ENCODE results near the gene FOS. TPM values are rescaled to one million over a fixed set of nuclear protein-coding genes. Genes with fewer than 3 reads are reported as not detected.

FOS gene
- total and polyA plus RNA-seq, 2 donors (not counting 1 experiment from before 2014, with no cell fraction given) = 103 to 4,077 TPM

- Histone ChIP-seq H4K20me1 (ENCODE audit: control insufficient read depth, insufficient read depth, low read length, poor library complexity, severe bottlenecking) (no peaks in the 10 kb centered on the region), H3K9ac (ENCODE audit: low read length) (no peak overlapping the region), H3K4me2 (replicated peaks; ENCODE audit: low read depth, low read length, poor library complexity, severe bottlenecking) (peak overlapping the region; percentile 41), H2AFZ (ENCODE audit: insufficient read depth, low read depth, low read length, poor library complexity, severe bottlenecking) (peak overlapping the region; percentile 50), H3K27ac (ENCODE audit: low read length in 2 of 2) (peak overlapping the region in 1 of 2 donors; percentile 69), H3K27me3 (replicated peaks in 1 of 4; ENCODE audit: control extremely low read depth in 1 of 4, control insufficient read depth in 3 of 4, insufficient read depth in 4 of 4, low read length in 3 of 4) (no peaks in the 10 kb centered on the region), H3K4me1 (ENCODE audit: control insufficient read depth in 2 of 2, insufficient read depth in 2 of 2, low read length in 2 of 2) (peaks cover 24 to 26% of the 10 kb centered on the region in 2 donors), H3K4me3 (ENCODE audit: control extremely low read depth in 1 of 5, extremely low read depth in 1 of 5, insufficient read depth in 1 of 5, low read depth in 2 of 5, low read length in 4 of 5) (no peak overlapping the region), H3K36me3 (replicated peaks in 1 of 2; ENCODE audit: control extremely low read depth in 1 of 2, control insufficient read depth in 1 of 2, extremely low read depth in 1 of 2, insufficient read depth in 2 of 2, low read length in 1 of 2) (no peaks in the 10 kb centered on the region), H3K9me3 (ENCODE audit: control extremely low read depth in 1 of 3, control insufficient read depth in 2 of 3, insufficient read depth in 1 of 3, low read length in 2 of 3) (no peaks in the 10 kb centered on the region), H3K79me2 (ENCODE audit: control insufficient read depth, insufficient read depth, low read length) (no peaks in the 10 kb centered on the region)
- Mint-ChIP-seq H3K27ac (peak overlapping the region; percentile 10), H3K9me3 (ENCODE audit: insufficient read depth) (no peaks in the 10 kb centered on the region), H3K4me1 (peaks cover 26% of the 10 kb centered on the region), H3K27me3 (no peaks in the 10 kb centered on the region), H3K4me3 (peak overlapping the region; percentile 20)
- ChIA-PET POLR2A (interaction anchor here (2.0 kb wide), 1 partner anchor 9 kb away, joined by 6 read pairs; no protein-coding TSS in a partner anchor), CTCF (interaction anchor here (1.1 to 1.3 kb wide), 2 partner anchors 51 to 61 kb away, joined by 3 to 4 read pairs; no protein-coding TSS in a partner anchor)
- TF ChIP-seq EZH2 (IDR thresholded peaks at IDR 0.05; ENCODE audit: borderline replicate concordance, insufficient read depth, low read depth, low read length, poor library complexity, severe bottlenecking) (no peak), CTCF (IDR thresholded peaks at IDR 0.05) (no peak)
- DNase-seq = no peak
- no peak for ATAC-seq (ENCODE audit: low read depth)
- no CpG with 5 or more reads among the region's 2 CpGs for WGBS (ENCODE audit: insufficient coverage)
- intact Hi-C loops (cut with micrococcal nuclease) = no loop called here
Observed at GRCh38 chr14:75249958-75250336, 28.7 kb upstream of the FOS start.

GRCh38 chr14:75250800-75251199 is 27.8 kb upstream of the FOS start:
- Histone ChIP-seq H3K4me2 (replicated peaks; ENCODE audit: low read depth, low read length, poor library complexity, severe bottlenecking) (no peak overlapping the region), H3K9ac (ENCODE audit: low read length) (no peak overlapping the region), H3K27ac (ENCODE audit: low read length in 2 of 2) (no peak overlapping the region), H4K20me1 (ENCODE audit: control insufficient read depth, insufficient read depth, low read length, poor library complexity, severe bottlenecking) (no peaks in the 10 kb centered on the region), H3K4me3 (ENCODE audit: control extremely low read depth in 1 of 5, extremely low read depth in 1 of 5, insufficient read depth in 1 of 5, low read depth in 2 of 5, low read length in 4 of 5) (no peak overlapping the region), H2AFZ (ENCODE audit: insufficient read depth, low read depth, low read length, poor library complexity, severe bottlenecking) (no peak overlapping the region), H3K27me3 (replicated peaks in 1 of 4; ENCODE audit: control extremely low read depth in 1 of 4, control insufficient read depth in 3 of 4, insufficient read depth in 4 of 4, low read length in 3 of 4) (no peaks in the 10 kb centered on the region), H3K79me2 (ENCODE audit: control insufficient read depth, insufficient read depth, low read length) (no peaks in the 10 kb centered on the region), H3K36me3 (replicated peaks in 1 of 2; ENCODE audit: control extremely low read depth in 1 of 2, control insufficient read depth in 1 of 2, extremely low read depth in 1 of 2, insufficient read depth in 2 of 2, low read length in 1 of 2) (no peaks in the 10 kb centered on the region), H3K9me3 (ENCODE audit: control extremely low read depth in 1 of 3, control insufficient read depth in 2 of 3, insufficient read depth in 1 of 3, low read length in 2 of 3) (no peaks in the 10 kb centered on the region), H3K4me1 (ENCODE audit: control insufficient read depth in 2 of 2, insufficient read depth in 2 of 2, low read length in 2 of 2) (peaks cover 24 to 26% of the 10 kb centered on the region in 2 donors)
- ChIA-PET CTCF (interaction anchor here (1.3 kb wide), 1 partner anchor 50 kb away, joined by 4 read pairs; no protein-coding TSS in a partner anchor), POLR2A (interaction anchor here (0.6 kb wide), 1 partner anchor 188 kb away, joined by 3 read pairs; no protein-coding TSS in a partner anchor)
- Mint-ChIP-seq H3K27me3 (no peaks in the 10 kb centered on the region), H3K4me1 (peaks cover 26% of the 10 kb centered on the region), H3K27ac (no peak overlapping the region), H3K9me3 (ENCODE audit: insufficient read depth) (no peaks in the 10 kb centered on the region), H3K4me3 (no peak overlapping the region)
- no peak for ATAC-seq (ENCODE audit: low read depth)
- intact Hi-C loops (cut with micrococcal nuclease) = no loop called here
- DNase-seq = no peak
- TF ChIP-seq EZH2 (IDR thresholded peaks at IDR 0.05; ENCODE audit: borderline replicate concordance, insufficient read depth, low read depth, low read length, poor library complexity, severe bottlenecking) = no peak
- no peak for TF ChIP-seq CTCF (IDR thresholded peaks at IDR 0.05)
- WGBS (ENCODE audit: insufficient coverage) = 89% methylated on average over 2 of the region's 4 CpGs
